PC-3 (cell line): ENCODE data around the gene STH.

Experiments used
- CTCF ChIP-seq: fragments of 300-600 bp; sonication (generic); conservative IDR thresholded peaks from 2 replicates; pipeline ENCODE4 v1.5.1; 2017; ENCODE audit warnings: antibody characterized with exemption, low read depth, mild to moderate bottlenecking, low read length
- EZH2 ChIP-seq: fragments of 300-600 bp; sonication (generic); IDR thresholded peaks from one replicate; pipeline ENCODE4 v1.6.1; 2017; ENCODE audit warnings: antibody characterized with exemption, mild to moderate bottlenecking, low read length; ENCODE audit not compliant: unreplicated experiment

GRCh38 chr17:46000757-46001156 is 1.7 kb downstream of the STH start:
- TF ChIP-seq CTCF (no peak), EZH2 (no peak)
